Left forelimb (tissue), 1 donor: ENCODE data around the gene WDHD1.
"Not testable (repeated sequence)": the region's sequence is repeated elsewhere in the genome, so short reads cannot be mapped to it uniquely, and the experiment has no call there.

Experiments
- DNase-seq: peaks from one replicate; pipeline ENCODE4 v3.0.0-alpha.2; 2018; ENCODE audit warnings: low spot score

Gene WDHD1

DNA sequence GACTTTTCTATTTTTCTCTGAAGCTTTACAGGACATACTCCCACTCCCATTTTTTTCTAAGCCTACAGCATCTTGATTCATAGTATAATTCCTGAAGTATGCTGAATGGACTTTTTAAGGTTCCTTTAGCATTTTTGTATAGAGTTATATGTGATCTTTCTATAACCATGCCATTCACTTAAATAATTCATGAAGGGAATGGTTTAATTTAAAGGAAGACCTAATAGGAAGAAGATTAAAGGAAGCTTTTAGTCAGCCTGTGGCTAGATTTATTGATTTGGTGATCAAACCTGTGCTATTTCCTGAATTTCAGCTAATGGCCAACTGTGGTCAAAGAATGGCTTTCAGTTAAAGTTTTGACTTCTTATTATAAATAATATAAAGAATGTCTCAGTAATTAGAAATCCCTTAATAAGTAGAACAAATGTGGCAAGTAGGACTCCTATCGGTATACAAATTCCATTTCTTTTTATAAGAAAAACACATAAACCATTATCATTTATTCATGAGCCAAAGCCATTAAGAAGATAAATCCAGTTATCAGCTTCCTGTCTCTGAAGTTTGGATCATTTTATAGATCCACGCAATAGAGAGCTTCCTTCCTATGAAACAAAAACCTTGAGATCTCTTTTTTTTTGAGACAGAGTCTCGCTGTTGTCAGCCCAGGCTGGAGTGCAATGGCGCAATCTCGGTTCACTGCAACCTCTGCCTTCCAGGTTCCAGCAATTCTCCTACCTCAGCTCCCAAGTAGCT, 20.6 kb upstream of the WDHD1 start:
- DNase-seq: no peak

DNA sequence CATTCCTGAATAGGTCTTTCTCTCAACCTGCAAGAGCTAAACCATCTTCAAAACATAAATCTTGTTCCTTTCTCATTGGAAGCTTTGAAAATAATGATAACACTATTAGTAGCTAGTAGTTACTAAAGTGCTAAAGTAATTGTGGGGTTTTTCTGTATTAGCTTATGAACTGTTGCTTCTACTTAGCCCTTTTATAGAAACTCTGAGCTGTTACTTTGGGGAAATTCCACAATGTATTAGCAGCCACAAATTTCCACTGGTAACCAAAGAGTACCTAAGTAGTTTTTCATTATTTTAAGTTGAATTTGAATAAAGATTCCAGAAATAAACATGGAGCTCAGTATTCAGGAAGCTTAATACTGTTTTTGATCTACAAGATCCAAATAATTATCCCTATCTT, 18.2 kb upstream of the WDHD1 start:
- no peak for DNase-seq

DNA sequence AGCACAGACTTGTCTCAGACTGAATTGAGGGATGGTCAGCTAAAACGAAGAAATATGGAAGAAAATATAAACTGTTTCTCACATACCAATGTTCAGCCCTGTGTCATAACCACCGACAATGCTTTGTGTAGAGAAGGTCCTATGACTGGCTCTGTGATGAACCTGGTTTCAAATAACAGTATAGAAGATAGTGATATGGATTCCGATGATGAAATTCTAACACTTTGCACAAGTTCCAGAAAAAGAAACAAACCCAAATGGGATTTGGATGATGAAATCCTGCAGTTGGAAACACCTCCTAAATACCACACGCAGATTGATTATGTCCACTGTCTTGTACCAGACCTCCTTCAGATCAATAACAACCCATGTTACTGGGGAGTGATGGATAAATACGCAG, 16.6 kb upstream of the WDHD1 start:
- no peak for DNase-seq

DNA sequence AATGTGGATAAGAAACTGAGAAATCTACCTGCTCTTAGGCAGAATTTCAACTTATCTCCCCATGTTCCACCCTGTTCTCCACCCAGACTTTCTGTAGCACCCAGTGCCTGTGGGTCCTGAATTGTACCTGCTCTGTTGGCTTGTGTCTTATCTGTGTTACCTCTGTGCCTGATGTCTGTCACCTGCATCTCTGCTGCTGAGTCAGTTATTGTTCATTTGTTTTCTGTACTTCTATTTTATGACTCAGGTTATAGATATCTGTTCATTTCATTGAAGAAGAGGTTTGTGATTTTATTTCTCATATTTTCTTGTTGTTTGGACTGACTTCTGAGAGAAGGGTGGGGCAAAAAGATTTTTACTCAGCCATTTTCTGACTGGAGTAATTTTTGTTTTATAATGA, 11.8 kb upstream of the WDHD1 start:
- no peak for DNase-seq

DNA sequence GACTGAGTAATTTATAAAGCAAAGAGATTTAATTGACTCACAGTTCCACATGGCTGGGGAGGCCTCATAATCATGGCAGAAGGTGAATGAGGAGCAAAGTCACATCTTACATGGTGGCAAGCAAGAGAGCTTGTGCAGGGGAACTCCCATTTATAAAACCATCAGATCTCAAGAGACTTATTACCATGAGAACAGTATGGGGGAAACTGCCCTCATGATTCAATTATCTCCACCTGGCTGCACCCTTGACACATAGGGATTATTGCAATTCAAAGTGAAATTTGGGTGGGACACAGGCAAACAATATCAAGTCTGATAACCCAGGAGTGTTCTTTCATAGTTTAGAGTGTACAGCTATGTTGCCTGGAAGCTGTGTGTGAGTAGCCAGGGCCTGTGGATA, 11.1 kb upstream of the WDHD1 start:
- not testable (repeated sequence) for DNase-seq

DNA sequence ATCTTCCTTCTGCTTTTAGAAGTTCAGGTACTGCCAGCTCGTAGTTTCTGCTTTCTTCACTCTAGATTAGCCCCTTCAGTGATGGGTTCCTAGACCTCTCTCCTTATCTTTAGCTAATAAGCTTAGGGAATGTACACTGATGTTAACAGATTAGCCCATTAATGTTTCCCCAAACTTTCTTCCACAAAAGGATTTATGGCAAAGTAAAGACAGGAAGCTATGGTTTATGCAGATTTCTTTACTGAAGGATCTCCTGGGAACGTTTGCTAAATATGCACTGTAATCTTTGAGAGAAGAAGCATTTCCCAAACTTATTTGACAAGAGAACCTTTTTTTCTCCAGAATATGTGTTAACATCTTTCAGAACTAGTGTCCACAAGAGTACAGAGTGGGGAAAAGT, 4.3 kb upstream of the WDHD1 start:
- no peak for DNase-seq

DNA sequence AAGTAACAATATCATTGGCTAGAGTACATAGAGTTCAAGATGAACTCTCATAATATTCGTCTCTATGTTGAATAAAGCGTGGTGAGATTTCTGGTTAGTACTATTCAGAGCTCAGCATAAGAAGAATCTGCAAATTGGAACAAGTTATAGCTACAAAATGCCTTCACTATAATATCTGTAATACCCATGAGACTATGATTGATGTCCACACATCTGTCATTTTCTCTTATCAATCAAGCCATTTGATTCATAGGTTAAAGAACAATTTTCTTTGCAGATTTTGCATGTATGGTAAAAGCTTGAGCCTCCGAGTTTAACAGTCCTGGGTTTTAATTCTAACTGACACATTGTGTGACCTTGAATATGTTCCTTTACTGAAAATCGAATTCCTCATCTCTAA, 1.6 kb upstream of the WDHD1 start:
- DNase-seq: no peak

DNA sequence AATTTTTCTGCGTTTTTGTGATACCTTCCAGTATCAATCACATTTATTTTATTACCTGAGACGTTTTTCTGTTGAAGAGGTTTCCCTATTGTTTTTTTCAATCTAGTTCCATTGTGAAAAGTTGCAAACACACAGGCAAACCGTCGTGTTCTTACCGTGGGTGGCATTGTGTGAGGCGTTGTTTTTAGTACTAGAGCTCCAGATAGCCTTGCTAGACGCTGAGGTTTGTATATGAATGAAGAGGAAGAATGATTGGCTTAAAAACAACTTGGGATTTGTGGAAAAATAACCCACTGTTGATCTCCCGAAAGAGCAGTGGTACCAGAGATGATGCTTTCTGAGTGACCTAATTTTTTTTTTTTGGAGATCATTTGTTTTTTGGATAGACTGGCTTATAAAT, 1.2 kb upstream of the WDHD1 start:
- no peak for DNase-seq

DNA sequence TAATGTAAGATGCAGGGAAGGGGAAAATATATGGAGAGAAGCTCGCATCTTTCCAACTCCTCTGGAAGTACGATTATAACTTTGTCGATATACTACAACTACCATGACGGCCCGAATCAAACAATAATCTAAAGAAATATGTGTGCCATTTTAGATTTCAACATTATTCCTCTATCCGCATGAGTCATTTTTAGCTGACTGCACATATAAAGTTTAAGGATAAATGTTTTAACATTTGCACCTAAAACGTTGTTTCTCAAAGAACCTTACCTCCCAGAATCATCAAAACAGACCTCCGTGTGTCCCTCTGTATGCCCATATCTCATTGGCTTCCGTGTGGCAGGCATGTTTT, 482 bp downstream of the WDHD1 start:
- no peak for DNase-seq

DNA sequence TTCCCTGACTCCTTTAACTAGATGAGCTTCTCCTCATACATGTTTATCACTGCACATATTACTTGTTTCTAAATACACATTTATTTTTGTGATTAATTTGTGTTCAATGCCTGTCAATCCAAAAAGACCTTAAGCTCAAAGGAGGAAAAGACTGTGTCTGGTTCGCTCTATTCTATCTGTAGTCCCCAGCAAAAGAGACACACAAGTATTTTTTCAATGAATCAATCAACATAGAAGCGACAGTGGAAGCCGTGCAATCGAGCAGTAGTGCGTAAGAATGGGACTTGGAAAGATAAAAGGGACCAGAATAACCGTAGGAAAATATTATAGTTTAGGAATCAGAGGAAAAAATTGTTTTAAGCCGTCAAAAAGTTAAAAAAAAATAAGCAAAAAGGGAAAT, 951 bp downstream of the WDHD1 start:
- DNase-seq: no peak

DNA sequence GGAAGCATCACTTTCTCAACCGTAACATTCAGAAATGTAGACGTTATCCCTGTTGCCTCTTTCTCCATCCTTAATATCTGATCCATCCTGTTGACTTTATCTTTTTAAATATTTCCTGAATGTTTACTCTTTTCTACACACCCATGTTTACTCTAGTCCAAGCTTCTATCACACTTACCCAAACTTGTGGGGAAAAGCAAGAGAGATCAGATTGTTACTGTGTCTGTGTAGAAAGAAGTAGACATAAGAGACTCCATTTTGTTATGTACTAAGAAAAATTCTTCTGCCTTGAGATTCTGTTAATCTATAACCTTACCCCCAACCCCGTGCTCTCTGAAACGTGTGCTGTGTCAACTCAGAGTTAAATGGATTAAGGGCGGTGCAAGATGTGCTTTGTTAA, 2.5 kb downstream of the WDHD1 start:
- DNase-seq: not testable (repeated sequence)

DNA sequence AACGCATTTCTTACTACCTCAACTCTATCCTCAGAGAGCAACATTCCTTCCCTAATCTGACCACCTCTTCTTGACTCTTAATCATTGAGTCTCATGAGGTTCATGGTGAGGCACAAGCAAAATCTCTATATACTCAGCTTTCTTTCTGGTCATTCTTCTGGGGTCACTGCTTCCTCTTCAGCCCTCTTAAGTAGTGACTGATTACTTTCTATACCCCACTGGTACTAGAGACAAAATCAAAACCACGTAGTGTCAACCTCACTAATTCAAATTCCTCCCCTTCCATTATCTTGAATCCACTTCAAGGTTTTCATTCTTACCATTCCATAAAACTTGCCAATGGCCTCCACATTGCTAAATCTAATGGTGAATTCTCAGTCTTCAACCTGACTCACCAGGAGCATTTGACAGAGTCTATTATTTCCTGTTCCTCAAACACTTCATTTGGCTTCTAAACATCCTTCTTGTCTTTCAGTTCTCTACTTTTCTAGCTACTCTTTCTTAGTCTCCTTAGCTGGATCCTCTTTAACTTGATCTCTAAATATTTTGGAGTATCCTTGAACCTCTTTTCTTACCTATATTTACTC, 6.8 kb downstream of the WDHD1 start:
- DNase-seq: no peak

DNA sequence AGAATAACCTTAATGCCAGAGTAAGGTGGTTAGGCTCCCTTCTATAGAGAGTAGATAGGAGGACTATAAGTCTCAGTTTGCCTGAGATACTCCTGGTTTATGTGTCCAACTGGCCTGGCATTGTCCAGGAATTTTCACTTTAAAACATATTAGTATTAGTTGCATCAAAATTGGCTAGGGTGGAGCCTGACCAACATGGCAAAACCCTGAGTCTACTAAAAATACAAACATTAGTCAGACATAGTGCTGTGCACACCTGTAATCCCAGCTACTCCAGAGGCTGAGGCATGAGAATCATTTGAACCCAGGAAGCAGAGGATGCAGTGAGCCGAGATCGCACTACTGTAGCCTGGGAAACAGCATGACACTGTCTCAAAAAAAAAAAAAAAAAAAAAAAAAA, 11.9 kb downstream of the WDHD1 start:
- DNase-seq: no peak

DNA sequence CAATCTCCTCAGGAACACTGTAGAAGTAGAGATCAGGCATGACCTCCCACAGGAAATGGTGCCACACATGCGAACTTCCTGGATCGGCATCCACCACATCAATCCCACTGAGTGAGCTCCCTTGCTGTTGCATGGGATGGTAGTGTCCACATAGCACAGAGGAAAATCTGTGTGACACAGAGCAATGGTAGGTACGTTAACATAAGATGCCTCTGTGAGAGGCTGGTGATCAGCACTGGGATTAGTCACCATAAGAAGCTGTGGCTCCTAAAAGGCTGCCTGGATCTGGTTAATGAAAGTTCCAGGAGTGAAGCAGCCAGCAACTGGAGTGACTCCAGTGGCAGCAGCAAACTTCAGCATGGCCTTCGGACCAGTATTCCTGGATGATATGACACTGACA, 21.8 kb downstream of the WDHD1 start:
- no peak for DNase-seq

DNA sequence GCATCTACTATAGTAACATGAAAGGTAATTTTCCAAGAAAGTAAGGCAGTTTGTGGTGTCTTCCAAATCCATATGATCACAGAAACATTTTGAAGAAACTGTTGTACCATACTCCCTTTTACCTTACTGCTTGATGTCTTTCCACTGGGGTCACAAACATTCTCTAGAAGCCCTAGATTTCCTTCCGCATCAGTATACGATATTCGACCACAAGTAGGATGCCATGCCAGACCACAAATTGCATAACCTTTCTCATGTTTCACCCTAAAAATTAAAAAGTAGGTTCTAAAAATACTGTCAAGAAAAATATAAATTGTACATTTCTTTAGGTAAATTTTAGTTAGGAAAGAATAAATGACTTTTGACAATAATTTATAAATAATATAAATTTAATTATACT, 26.5 kb downstream of the WDHD1 start:
- DNase-seq: no peak

DNA sequence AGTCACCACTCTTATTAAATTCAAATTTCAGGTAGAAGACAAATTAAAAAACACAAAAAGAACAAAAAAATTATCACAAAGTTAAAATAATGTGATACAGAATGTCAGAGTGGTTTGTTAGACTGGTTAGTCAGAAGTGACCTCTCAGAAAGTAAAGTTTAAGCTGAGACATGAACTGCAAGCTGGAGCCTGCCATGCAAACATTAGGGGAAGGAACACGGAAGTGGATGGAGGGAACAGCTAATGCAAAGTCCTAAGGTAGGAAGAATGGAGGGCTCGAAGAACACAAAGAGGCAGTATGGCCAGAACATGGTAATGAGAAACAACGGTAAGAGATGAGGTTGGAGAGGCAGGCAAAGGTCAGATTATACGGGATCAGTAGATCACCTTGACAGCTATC, 41.7 kb downstream of the WDHD1 start:
- DNase-seq: no peak

DNA sequence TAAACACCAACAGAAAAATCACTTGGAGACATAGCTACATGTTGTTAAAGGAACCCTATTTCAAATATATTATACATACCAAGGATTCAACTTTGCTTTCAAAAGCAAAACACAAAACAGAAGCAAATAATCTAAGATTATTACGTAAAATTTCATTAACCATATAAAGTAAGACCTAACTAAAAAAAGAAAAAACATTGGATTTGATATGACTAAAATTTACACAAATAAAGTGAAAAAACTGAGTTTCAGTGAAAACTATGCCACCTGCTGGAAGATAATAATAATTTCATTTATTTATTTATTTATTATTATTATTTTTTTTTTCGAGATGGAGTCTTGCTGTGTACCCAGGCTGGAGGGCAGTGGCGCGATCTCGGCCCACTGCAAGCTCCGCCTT, 45.2 kb downstream of the WDHD1 start:
- no peak for DNase-seq

DNA sequence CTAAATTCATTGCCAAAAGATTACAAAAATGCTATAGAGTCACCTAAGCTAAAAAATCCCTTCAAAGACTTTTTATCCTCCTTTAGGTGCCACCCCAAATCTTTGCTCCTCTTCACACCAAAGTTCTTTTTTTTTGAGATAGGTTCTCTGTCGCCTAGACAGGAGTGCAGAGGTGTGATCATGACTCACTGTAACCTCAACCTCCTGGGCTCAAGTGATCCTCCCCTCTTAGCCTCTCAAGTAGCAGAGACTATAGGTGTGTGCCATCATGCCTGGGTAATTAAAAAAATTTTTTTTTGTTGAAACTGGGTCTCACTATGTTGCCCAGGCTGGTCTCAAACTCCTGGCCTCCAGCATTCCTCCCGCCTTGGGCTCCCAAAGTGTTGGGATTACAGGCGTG, 47.9 kb downstream of the WDHD1 start:
- no peak for DNase-seq

DNA sequence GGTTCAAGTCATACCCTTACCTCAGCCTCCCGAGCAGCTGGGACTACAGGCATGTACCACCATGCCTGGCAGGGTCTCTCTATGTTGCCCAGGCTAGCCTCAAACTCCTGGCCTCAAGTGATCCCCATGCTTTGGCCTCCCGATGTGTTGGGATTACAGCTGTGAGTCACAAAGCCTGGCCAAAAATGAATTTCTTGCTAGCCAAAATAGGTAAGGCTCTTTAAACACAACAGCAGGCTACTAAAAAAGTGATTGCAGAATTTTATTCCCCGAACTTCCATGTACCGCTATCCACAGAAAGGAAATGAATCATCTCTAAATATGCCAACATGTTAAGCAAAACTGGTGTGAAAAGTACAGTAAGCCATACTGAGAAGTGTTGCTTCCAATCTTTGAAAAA, 50.6 kb downstream of the WDHD1 start:
- no peak for DNase-seq

DNA sequence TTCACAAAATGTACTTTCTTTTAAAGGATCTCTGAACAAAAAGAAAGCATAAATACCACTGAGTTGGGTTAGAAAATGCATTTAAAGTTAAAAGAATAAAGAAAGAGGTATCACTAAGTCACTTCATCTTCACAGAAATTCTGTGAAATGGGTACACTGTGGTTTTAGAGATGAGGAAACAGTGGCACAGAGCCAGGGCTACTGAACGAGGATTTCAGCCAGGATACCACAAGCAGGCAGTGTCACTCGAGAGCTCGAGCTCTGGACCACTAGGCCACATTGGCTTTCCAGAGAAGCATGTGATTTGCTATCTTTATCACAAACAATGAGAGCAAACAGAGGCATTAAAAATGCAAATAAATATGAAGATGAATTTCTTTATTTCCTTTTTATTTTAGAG, 51.0 kb downstream of the WDHD1 start:
- no peak for DNase-seq

DNA sequence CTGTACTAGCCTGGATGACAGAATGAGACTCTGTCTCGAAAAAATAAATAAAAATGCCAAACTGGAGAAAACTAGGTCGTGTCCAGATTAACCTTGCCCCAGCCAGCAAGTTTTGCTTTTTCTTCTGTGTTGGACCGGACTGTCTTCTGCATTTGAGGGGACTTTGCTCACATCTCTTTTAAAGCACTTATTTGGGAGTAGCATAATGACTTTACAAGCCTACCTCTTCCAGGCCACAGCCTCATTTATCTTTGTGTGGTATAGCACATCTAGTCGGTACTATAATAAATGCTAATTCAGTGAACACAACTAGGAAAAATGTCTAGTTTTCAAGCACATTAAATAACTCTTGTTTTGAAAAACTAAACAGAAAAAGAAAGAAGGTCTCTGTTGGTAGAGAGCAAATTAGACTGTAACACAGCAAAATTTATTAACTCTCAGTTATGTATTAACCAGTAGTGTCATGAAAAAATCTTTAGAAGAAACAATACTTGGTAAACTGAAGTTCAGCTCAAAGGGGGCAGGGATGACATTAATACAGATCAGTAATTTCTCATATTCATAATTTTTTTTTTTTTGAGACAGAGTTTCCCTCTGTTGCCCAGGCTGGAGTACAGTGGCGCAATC, 52.0 kb downstream of the WDHD1 start:
- no peak for DNase-seq

DNA sequence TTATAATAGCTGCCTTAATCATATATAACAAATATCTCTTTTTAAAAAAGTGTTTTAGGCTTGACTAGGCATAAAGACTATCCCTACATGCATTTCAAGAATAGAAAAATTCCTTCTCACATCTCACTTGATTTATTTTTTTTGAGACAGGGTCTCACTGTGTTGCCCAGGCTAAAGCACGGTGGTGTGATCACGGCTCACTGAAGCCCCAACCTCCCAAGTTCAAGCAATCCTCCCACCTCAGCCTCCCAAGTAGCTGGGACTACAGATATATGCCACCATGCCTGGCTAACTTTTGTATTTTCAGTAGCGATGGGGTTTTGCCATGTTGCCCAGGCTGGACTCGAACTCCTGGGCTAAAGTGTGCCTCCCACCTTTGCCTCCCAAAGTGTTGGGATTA, 59.4 kb downstream of the WDHD1 start:
- no peak for DNase-seq

DNA sequence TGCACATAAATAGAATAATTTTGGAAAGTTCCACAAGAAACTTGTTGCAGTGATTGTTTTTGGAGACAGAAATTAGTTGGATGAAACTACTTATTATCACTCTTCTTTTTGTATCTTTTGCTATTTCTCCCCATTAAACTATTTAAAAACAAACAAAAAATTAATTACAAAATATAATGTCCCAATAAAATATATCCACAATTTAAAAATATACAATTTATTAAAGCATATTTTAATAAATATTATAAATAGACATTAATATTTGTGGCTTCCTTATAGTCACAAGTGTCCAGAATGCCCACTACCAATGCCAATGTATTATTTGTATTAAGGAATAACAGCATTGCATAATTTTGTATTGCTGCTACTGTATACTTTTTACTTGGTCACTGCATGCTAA, 71.8 kb downstream of the WDHD1 start:
- no peak for DNase-seq

DNA sequence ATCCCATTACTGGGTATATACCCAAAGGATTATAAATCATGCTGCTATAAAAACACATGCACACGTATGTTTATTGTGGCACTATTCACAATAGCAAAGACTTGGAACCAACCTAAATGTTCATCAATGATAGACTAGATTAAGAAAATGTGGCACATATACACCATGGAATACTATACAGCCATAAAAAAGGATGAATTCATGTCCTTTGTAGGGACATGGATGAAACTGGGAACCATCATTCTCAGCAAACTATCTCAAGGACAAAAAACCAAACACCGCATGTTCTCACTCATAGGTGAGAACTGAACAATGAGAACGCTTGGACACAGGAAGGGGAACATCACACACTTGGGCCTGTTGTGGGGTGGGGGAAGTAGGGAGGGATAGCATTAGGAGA, 73.3 kb downstream of the WDHD1 start:
- DNase-seq: not testable (repeated sequence)
